H9 (cell line): ENCODE measurements around the gene FALEC. TPM values are rescaled to one million over a fixed set of nuclear protein-coding genes. Genes with fewer than 3 reads are reported as not detected.
A peak's percentile ranks its signal among the peaks of the same experiment; 100 is the strongest.

Experiments used
- DNase-seq: peaks from one replicate; pipeline ENCODE4 v3.0.0-alpha.2; 2017
- H2AFZ ChIP-seq: one replicate; pipeline ENCODE4 v1.6.1; 2013; ENCODE audit warnings: mild to moderate bottlenecking, low read length, control low read depth, moderate library complexity
- H2AK5ac ChIP-seq: 2 replicates; pipeline ENCODE4 v1.6.1; 2013; ENCODE audit warnings: low read length, control low read depth, mixed read lengths; ENCODE audit not compliant: insufficient read length
- H2BK120ac ChIP-seq: one replicate; pipeline ENCODE4 v1.6.1; 2013; ENCODE audit warnings: low read depth, mild to moderate bottlenecking, low read length, control low read depth, inconsistent platforms; ENCODE audit not compliant: poor library complexity, severe bottlenecking
- H2BK12ac ChIP-seq: 2 replicates; pipeline ENCODE4 v1.6.1; 2013; ENCODE audit warnings: low read length, control low read depth, mixed read lengths, low read depth; ENCODE audit not compliant: insufficient read length
- H2BK15ac ChIP-seq: 2 replicates; pipeline ENCODE4 v1.6.1; 2013; ENCODE audit warnings: low read depth, low read length, control low read depth
- H2BK20ac ChIP-seq: one replicate; pipeline ENCODE4 v1.6.1; 2013; ENCODE audit warnings: low read depth, mild to moderate bottlenecking, low read length, control low read depth, inconsistent platforms; ENCODE audit not compliant: poor library complexity, severe bottlenecking
- H2BK5ac ChIP-seq: 2 replicates; pipeline ENCODE4 v1.6.1; 2013; ENCODE audit warnings: low read length, control low read depth, mixed read lengths; ENCODE audit not compliant: insufficient read length
- H3K14ac ChIP-seq: 2 replicates; pipeline ENCODE4 v1.6.1; 2013; ENCODE audit warnings: low read length, control low read depth; ENCODE audit not compliant: insufficient read depth
- H3K18ac ChIP-seq: 2 replicates; pipeline ENCODE4 v1.6.1; 2013; ENCODE audit warnings: low read depth, mild to moderate bottlenecking, mixed read lengths, low read length, control low read depth; ENCODE audit not compliant: insufficient read length
- H3K23ac ChIP-seq: 2 replicates; pipeline ENCODE4 v1.6.1; 2013; ENCODE audit warnings: low read length, control low read depth, mixed read lengths, low read depth; ENCODE audit not compliant: insufficient read length
- H3K23me2 ChIP-seq: 2 replicates; pipeline ENCODE4 v1.6.1; 2013; ENCODE audit warnings: low read depth, mild to moderate bottlenecking, mixed read lengths, low read length, control low read depth; ENCODE audit not compliant: insufficient read length, poor library complexity, severe bottlenecking
- H3K27ac ChIP-seq: 2 replicates; pipeline ENCODE4 v1.5.1; 2013; ENCODE audit warnings: low read length, control low read depth, mixed read lengths, low read depth; ENCODE audit not compliant: insufficient read length
- H3K27me3 ChIP-seq: 2 replicates; pipeline ENCODE4 v1.6.1; 2013; ENCODE audit warnings: low read length, control low read depth, inconsistent platforms; ENCODE audit not compliant: insufficient read depth
- H3K4ac ChIP-seq: 2 replicates; pipeline ENCODE4 v1.6.1; 2013; ENCODE audit warnings: low read depth, mild to moderate bottlenecking, control low read depth, inconsistent platforms, low read length, moderate library complexity
- H3K4me1 ChIP-seq: 2 replicates; pipeline ENCODE4 v1.6.1; 2013; ENCODE audit warnings: low read length, control low read depth, inconsistent platforms; ENCODE audit not compliant: insufficient read depth
- H3K4me2 ChIP-seq: 2 replicates; pipeline ENCODE4 v1.6.1; 2013; ENCODE audit warnings: low read length, control low read depth, mixed read lengths; ENCODE audit not compliant: insufficient read length, insufficient read depth
- H3K56ac ChIP-seq: 2 replicates; pipeline ENCODE4 v1.6.1; 2013; ENCODE audit warnings: low read depth, mild to moderate bottlenecking, mixed read lengths, low read length, control low read depth; ENCODE audit not compliant: insufficient read length
- H3K79me1 ChIP-seq: 2 replicates; pipeline ENCODE4 v1.6.1; 2013; ENCODE audit warnings: low read depth, mild to moderate bottlenecking, moderate library complexity, low read length, control low read depth, inconsistent platforms; ENCODE audit not compliant: insufficient read depth, poor library complexity, severe bottlenecking
- H3K79me2 ChIP-seq: 2 replicates; pipeline ENCODE4 v1.6.1; 2013; ENCODE audit warnings: low read length, control low read depth, inconsistent platforms; ENCODE audit not compliant: insufficient read depth
- H3K9ac ChIP-seq: 2 replicates; pipeline ENCODE4 v1.6.1; 2013; ENCODE audit warnings: low read length, control low read depth, mixed read lengths; ENCODE audit not compliant: insufficient read length; ENCODE audit errors: extremely low read depth
- H3K9me3 ChIP-seq: one replicate; pipeline ENCODE4 v1.6.1; 2013; ENCODE audit warnings: low read depth, low read length, inconsistent platforms; ENCODE audit not compliant: control insufficient read depth
- H3T11ph ChIP-seq: one replicate; pipeline ENCODE4 v1.6.1; 2013; ENCODE audit warnings: mild to moderate bottlenecking, low read length, control low read depth, inconsistent platforms
- H4K20me1 ChIP-seq: one replicate; pipeline ENCODE4 v1.6.1; 2013; ENCODE audit not compliant: control insufficient read depth, insufficient read length, insufficient read depth
- H4K5ac ChIP-seq: 2 replicates; pipeline ENCODE4 v1.6.1; 2013; ENCODE audit warnings: low read depth, mild to moderate bottlenecking, mixed read lengths, low read length, control low read depth; ENCODE audit not compliant: insufficient read length
- H4K8ac ChIP-seq: replicated peaks from 2 replicates; pipeline ENCODE4 v1.6.1; 2013; ENCODE audit warnings: low read length, control low read depth, mixed read lengths, low read depth; ENCODE audit not compliant: insufficient read length
- H4K91ac ChIP-seq: 2 replicates; pipeline ENCODE4 v1.6.1; 2013; ENCODE audit warnings: low read depth, mild to moderate bottlenecking, moderate library complexity, mixed read lengths, low read length, control low read depth; ENCODE audit not compliant: insufficient read length
- H3K27ac Mint-ChIP-seq, 3 experiments: 2 replicates in 2 of 3; 3 replicates in 1 of 3; pipeline ENCODE4 v1.8.0; 2020 to 2021; ENCODE audit warnings: mixed read lengths in 3 of 3, mild to moderate bottlenecking in 1 of 3, moderate library complexity in 1 of 3
- H3K27me3 Mint-ChIP-seq: 2 replicates; pipeline ENCODE4 v1.8.0; 2021; ENCODE audit warnings: low read depth, mild to moderate bottlenecking, moderate library complexity, mixed read lengths
- H3K36me3 Mint-ChIP-seq, 3 experiments: 2 replicates in 2 of 3; 3 replicates in 1 of 3; pipeline ENCODE4 v1.8.0; 2020 to 2021; ENCODE audit warnings: low read depth in 3 of 3, mixed read lengths in 3 of 3; ENCODE audit not compliant: insufficient read depth in 1 of 3
- H3K4me1 Mint-ChIP-seq, 2 experiments: 2 replicates each; pipeline ENCODE4 v1.8.0; 2020; ENCODE audit warnings: mixed read lengths in 2 of 2
- H3K4me3 Mint-ChIP-seq, 2 experiments: 2 replicates in 1 of 2; 3 replicates in 1 of 2; pipeline ENCODE4 v1.8.0; 2020 to 2021; ENCODE audit warnings: mild to moderate bottlenecking in 2 of 2, mixed read lengths in 2 of 2, moderate library complexity in 1 of 2
- H3K9me3 Mint-ChIP-seq, 2 experiments: 2 replicates in 1 of 2; 3 replicates in 1 of 2; pipeline ENCODE4 v1.8.0; 2020; ENCODE audit warnings: mild to moderate bottlenecking in 2 of 2, mixed read lengths in 2 of 2, moderate library complexity in 1 of 2
- WGBS: extraction: QIAGEN DNeasy Blood & Tissue Kit; methylation state at CpG from one replicate; pipeline ENCODE4 v1.1.7; 2013; ENCODE audit warnings: missing lambda C conversion rate, low lambda C conversion rate, mixed read lengths; ENCODE audit not compliant: insufficient read length; ENCODE audit errors: extremely low coverage; 5-methylcytosine and 5-hydroxymethylcytosine counted together
- total RNA-seq: library from RNA; stranded (reverse); gene quantifications from 2 replicates; pipeline ENCODE4 v1.2.1, GENCODE V29; 2021
- TF ChIP-seq, protein P1 (sequence below): fragments of 200-600 bp; sonication (generic); conservative IDR thresholded peaks from 3 replicates; pipeline ENCODE4 v1.8.0; 2021; ENCODE audit warnings: antibody characterized with exemption, mild to moderate bottlenecking

The FALEC gene
- total RNA-seq, 1 experiment from 2014 or later = not detected

DNA sequence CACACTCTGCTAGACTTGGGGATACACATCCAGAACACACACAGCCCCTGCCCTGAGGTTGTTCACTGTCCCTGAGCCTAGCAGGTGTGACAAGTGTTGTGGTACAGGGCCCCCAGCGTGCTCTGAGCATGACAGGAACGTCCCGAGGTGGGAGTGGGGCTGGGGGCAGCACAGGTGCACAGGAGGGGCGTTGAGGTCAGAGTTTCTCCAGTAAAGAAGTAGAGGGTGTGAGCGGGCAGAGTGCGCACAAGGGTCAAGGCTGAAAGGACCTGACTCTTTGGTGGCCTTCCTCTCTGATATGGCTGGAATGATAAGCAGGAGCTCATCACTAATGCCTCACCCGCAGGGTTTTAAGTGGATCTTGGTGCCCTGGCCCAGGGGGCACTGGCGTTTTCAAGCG lies 1.3 kb upstream of the FALEC start:
- Histone ChIP-seq H3K9me3 (no peaks in the 10 kb centered on the region), H3K27me3 (no peaks in the 10 kb centered on the region), H4K91ac (no peak overlapping the region), H3K79me2 (no peaks in the 10 kb centered on the region), H3K23ac (no peak overlapping the region), H2AFZ (no peak overlapping the region), H3K79me1 (no peaks in the 10 kb centered on the region), H2BK20ac (no peak overlapping the region), H3K4me1 (peaks cover 2% of the 10 kb centered on the region; the same call in 1 of the 2 replicates), H2BK5ac (no peak overlapping the region), H3K23me2 (peaks cover 12% of the 10 kb centered on the region), H3K18ac (no peak overlapping the region), H4K20me1 (peaks cover 2% of the 10 kb centered on the region), H2BK120ac (no peak overlapping the region), H3K27ac (no peak overlapping the region), H3K4ac (no peak overlapping the region), H4K8ac (no peak overlapping the region), H3K9ac (no peak overlapping the region), H2BK15ac (no peak overlapping the region), H3K56ac (no peak overlapping the region), H4K5ac (no peak overlapping the region), H3K4me2 (no peak overlapping the region), H2BK12ac (no peak overlapping the region), H2AK5ac (no peak overlapping the region), H3K14ac (no peak overlapping the region), H3T11ph (no peak overlapping the region)
- WGBS = no CpG with 5 or more reads among the region's 9 CpGs
- TF ChIP-seq, protein P1, sequence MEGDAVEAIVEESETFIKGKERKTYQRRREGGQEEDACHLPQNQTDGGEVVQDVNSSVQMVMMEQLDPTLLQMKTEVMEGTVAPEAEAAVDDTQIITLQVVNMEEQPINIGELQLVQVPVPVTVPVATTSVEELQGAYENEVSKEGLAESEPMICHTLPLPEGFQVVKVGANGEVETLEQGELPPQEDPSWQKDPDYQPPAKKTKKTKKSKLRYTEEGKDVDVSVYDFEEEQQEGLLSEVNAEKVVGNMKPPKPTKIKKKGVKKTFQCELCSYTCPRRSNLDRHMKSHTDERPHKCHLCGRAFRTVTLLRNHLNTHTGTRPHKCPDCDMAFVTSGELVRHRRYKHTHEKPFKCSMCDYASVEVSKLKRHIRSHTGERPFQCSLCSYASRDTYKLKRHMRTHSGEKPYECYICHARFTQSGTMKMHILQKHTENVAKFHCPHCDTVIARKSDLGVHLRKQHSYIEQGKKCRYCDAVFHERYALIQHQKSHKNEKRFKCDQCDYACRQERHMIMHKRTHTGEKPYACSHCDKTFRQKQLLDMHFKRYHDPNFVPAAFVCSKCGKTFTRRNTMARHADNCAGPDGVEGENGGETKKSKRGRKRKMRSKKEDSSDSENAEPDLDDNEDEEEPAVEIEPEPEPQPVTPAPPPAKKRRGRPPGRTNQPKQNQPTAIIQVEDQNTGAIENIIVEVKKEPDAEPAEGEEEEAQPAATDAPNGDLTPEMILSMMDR = no peak
- Mint-ChIP-seq H3K4me3 (peak overlapping the region; percentile 91), H3K36me3 (peaks cover 0 to 11% (median 0%) of the 10 kb centered on the region in 3 experiments; a peak in 4 of 7 replicates), H3K9me3 (no peaks in the 10 kb centered on the region), H3K4me1 (peaks cover 9 to 15% of the 10 kb centered on the region in 2 experiments), H3K27ac (no peak overlapping the region), H3K27me3 (peaks cover 1% of the 10 kb centered on the region; the same call in 1 of the 2 replicates)
- no peak for DNase-seq
